ENCODE data around the gene MUC6. TPM values are rescaled to one million over a fixed set of nuclear protein-coding genes. Genes with fewer than 3 reads are reported as not detected.

MUC6 gene
- total RNA-seq, 1 experiment from 2014 or later: not detected

Other genes starting within 250 kb of the MUC6 start
- gene CEND1, start 246.6 kb downstream of the MUC6 start, total RNA-seq (2014; rRNA removed; shearing (Covaris generic)): 0.21 and 0.88 TPM in 2 replicates
- 5.1 and 11.1 TPM in 2 replicates for gene SLC25A22, start 238.4 kb downstream of the MUC6 start, total RNA-seq (2014; rRNA removed; shearing (Covaris generic))
- 2.1 and 2.4 TPM in 2 replicates for gene PIDD1, start 231.5 kb downstream of the MUC6 start, total RNA-seq (2014; rRNA removed; shearing (Covaris generic))
- gene RPLP2, start 226.8 kb downstream of the MUC6 start, total RNA-seq (2014; rRNA removed; shearing (Covaris generic)): 504 and 706 TPM in 2 replicates
- gene PNPLA2, start 217.8 kb downstream of the MUC6 start, total RNA-seq (2014; rRNA removed; shearing (Covaris generic)): 5.0 and 9.8 TPM in 2 replicates
- gene CRACR2B, start 208.8 kb downstream of the MUC6 start, total RNA-seq (2014; rRNA removed; shearing (Covaris generic)): not detected in 2 replicates
- gene CD151, start 203.8 kb downstream of the MUC6 start, total RNA-seq (2014; rRNA removed; shearing (Covaris generic)): 123 and 179 TPM in 2 replicates
- 75.8 and 144 TPM in 2 replicates for gene POLR2L, start 194.2 kb downstream of the MUC6 start, total RNA-seq (2014; rRNA removed; shearing (Covaris generic))
- 62.5 and 118 TPM in 2 replicates for gene TSPAN4, start 193.9 kb downstream of the MUC6 start, total RNA-seq (2014; rRNA removed; shearing (Covaris generic))
- gene CHID1, start 125.9 kb downstream of the MUC6 start, total RNA-seq (2014; rRNA removed; shearing (Covaris generic)): 17.7 and 22.1 TPM in 2 replicates
- gene AP2A2, start 110.8 kb downstream of the MUC6 start, total RNA-seq (2014; rRNA removed; shearing (Covaris generic)): 15.6 and 17.7 TPM in 2 replicates
- gene MUC2, start 38.2 kb upstream of the MUC6 start, total RNA-seq (2014; rRNA removed; shearing (Covaris generic)): not detected in 2 replicates
- 0.03 TPM in 1 of 2 replicates, not detected in the other for gene MUC5AC, start 121.2 kb upstream of the MUC6 start, total RNA-seq (2014; rRNA removed; shearing (Covaris generic))
- gene MUC5B, start 186.3 kb upstream of the MUC6 start, total RNA-seq (2014; rRNA removed; shearing (Covaris generic)): not detected in 2 replicates

All from SJSA1 (cell line).